Left lung (tissue), 10 donors: ENCODE measurements around the gene NOD1. TPM values are rescaled to one million over a fixed set of nuclear protein-coding genes. Genes with fewer than 3 reads are reported as not detected.

ENCODE experiments used
- ATAC-seq: fragments of 200-7000 bp; cut with Tn5 transposase; one replicate; pipeline ENCODE4 v1.9.1; 2020; ENCODE audit warnings: moderate library complexity
- DNase-seq, 4 donors: peaks; one replicate each; pipeline ENCODE4 v3.0.0-alpha.2; 2013 to 2020
- H3K27ac ChIP-seq, 2 donors: fragments of 200-600 bp; sonication (generic) in 1 of 2; one replicate each; pipeline versions ENCODE4 v1.5.0 to v1.8.0; 2020 to 2021
- H3K27me3 ChIP-seq, 2 donors: fragments of 200-600 bp; sonication (generic) in 1 of 2; one replicate each; pipeline versions ENCODE4 v1.5.0 to v1.8.0; 2020 to 2021
- H3K36me3 ChIP-seq, 2 donors: fragments of 200-600 bp; sonication (generic) in 1 of 2; one replicate each; pipeline versions ENCODE4 v1.5.0 to v1.8.0; 2020 to 2021
- H3K4me1 ChIP-seq, 2 donors: fragments of 200-600 bp; one replicate each; pipeline ENCODE4 v1.8.0; 2021
- H3K4me3 ChIP-seq, 2 donors: fragments of 200-600 bp; sonication (generic) in 1 of 2; one replicate each; pipeline versions ENCODE4 v1.5.0 to v1.8.0; 2020 to 2021; ENCODE audit warnings: mild to moderate bottlenecking in 1 of 2
- H3K9me3 ChIP-seq, 2 donors: fragments of 200-600 bp; sonication (generic) in 1 of 2; one replicate each; pipeline versions ENCODE4 v1.5.0 to v1.8.0; 2020 to 2021
- CTCF ChIP-seq, 2 donors: fragments of 200-600 bp; sonication (generic) in 1 of 2; IDR thresholded peaks; one replicate each; pipeline versions ENCODE4 v1.5.0 to v1.8.0; 2021; ENCODE audit warnings: antibody characterized with exemption in 2 of 2
- intact Hi-C, 2 donors: fragments of 100-400 bp; cut with DNase I; formaldehyde crosslinking; loops; one replicate each; pipeline versions ENCODE4 v1.11.2 to v1.14.2; 2022
- polyA plus RNA-seq, 6 donors: library from polyadenylated mRNA; unstranded; fragments of 120-200 nt; gene quantifications; one replicate each; pipeline ENCODE4 v1.2.1, GENCODE V29; 2013; ENCODE audit not compliant: insufficient read length in 6 of 6
- total RNA-seq, 2 donors: library from RNA; stranded (reverse); fragmentation: NEBNext Ultra II Directional; extraction: Animal tissue kit (Norgen Biotek cat#: 25700); gene quantifications; one replicate each; pipeline ENCODE4 v1.2.1, GENCODE V29; 2021
- donor health status: DM: no; HTN: yes; CAD: no.
- donor health status: DM: no; HTN: no; CAD: no.

Gene NOD1
- total and polyA plus RNA-seq, 8 donors = 18.4 to 27.4 (median 24.9) TPM

GRCh38 chr7:30447466-30447865 lies 31.1 kb downstream of the NOD1 start:
- H3K27ac ChIP-seq = no peak overlapping the region
- no peak overlapping the region for H3K4me3 ChIP-seq
- DNase-seq = peak in 1 of 4 donors; percentile 1
- H3K9me3 ChIP-seq = no peaks in the 10 kb centered on the region
- H3K27me3 ChIP-seq = no peaks in the 10 kb centered on the region
- no peak for TF ChIP-seq CTCF (IDR thresholded peaks at IDR 0.05)
- intact Hi-C loops = no loop called here
- peaks cover 8% of the 10 kb centered on the region in 2 donors for H3K4me1 ChIP-seq
- peaks cover 0 to 62% of the 10 kb centered on the region in 2 donors for H3K36me3 ChIP-seq
- ATAC-seq = no peak

- ATAC-seq = peak; percentile 10
- no peak for TF ChIP-seq CTCF (IDR thresholded peaks at IDR 0.05)
- Histone ChIP-seq H3K9me3 (no peaks in the 10 kb centered on the region), H3K36me3 (peaks cover 0 to 50% of the 10 kb centered on the region in 2 donors), H3K27me3 (no peaks in the 10 kb centered on the region), H3K4me1 (peaks cover 8% of the 10 kb centered on the region in 2 donors), H3K27ac (no peak overlapping the region), H3K4me3 (no peak overlapping the region)
- peak in 1 of 4 donors; percentile 13 for DNase-seq
- intact Hi-C loops = no loop called here
Observed at GRCh38 chr7:30446266-30446665, 32.3 kb downstream of the NOD1 start.

DNA sequence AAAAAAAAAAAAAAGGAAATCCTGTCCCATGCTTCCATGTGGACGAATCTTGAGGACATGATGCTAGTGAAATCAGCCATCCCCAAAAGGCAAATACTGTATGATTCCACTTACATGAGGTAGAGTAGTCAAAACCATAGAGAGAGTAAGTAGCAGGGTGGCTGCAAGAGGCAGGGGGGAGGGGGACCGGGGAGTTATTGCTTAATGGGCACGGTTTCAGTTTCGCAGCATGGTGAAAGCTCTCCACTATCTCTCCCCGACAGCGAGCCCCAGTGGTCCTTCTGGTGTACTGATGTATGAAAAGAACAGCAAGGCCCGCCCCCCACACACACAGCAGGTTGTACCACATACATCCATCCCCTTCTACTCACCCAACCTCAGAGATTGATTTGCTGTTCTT lies 32.8 kb downstream of the NOD1 start:
- Histone ChIP-seq H3K9me3 (no peaks in the 10 kb centered on the region), H3K4me3 (no peak overlapping the region), H3K4me1 (peaks cover 8% of the 10 kb centered on the region in 2 donors), H3K27ac (no peak overlapping the region), H3K27me3 (no peaks in the 10 kb centered on the region), H3K36me3 (peaks cover 0 to 45% of the 10 kb centered on the region in 2 donors)
- peak; percentile 34 to 52 for TF ChIP-seq CTCF (IDR thresholded peaks at IDR 0.05)
- ATAC-seq = peak; percentile 99
- intact Hi-C loops = no loop called here
- DNase-seq = peak; percentile 69 to 91 (median 86)

DNA sequence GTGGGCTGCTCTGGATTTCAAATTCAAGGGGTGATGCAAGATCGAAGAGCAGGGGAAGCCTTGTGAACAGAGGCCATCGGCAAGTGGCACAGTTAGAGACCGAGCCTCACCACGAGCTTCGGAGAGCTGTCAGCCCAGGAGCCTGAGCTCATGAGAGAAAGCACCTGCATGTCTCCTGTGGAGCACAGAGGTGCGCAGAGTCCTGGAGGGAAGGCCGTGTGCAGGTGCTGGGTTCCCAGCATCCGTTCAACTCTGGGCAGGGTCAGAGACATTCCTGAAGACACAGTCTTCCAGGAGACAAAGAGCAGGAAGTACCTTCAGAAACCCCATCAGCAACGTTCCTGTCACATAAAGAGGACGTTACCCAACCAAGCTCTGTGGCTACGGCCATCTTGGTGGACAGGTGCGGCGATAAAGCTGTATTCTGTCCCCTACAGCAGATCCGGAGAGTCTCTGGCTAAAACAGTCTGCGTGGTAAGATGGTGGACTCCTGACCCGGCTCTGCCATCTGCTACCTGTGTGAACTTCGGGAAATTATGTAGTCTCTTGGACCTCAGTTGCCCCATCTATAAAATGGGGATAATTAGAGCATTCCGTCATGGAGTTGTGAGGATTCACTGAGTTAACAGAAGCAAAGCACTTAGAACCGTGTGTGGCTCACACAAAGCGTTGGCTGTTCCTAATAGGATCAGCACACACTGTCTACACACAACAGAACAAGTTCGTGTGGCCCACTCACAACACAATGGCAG lies 40.6 kb downstream of the NOD1 start:
- H3K4me1 ChIP-seq = peaks cover 13 to 43% of the 10 kb centered on the region in 2 donors
- no peak for DNase-seq
- no peaks in the 10 kb centered on the region for H3K27me3 ChIP-seq
- H3K36me3 ChIP-seq = peaks cover 0 to 52% of the 10 kb centered on the region in 2 donors
- H3K27ac ChIP-seq = no peak overlapping the region
- no peak for ATAC-seq
- H3K4me3 ChIP-seq = no peak overlapping the region
- intact Hi-C loops = no loop called here
- TF ChIP-seq CTCF (IDR thresholded peaks at IDR 0.05) = no peak
- H3K9me3 ChIP-seq = no peaks in the 10 kb centered on the region

GRCh38 chr7:30436518-30436917 lies 42.1 kb downstream of the NOD1 start:
- ATAC-seq (no peak), DNase-seq (no peak)
- no peak for TF ChIP-seq CTCF (IDR thresholded peaks at IDR 0.05)
- Histone ChIP-seq H3K9me3 (no peaks in the 10 kb centered on the region), H3K4me3 (no peak overlapping the region), H3K27ac (no peak overlapping the region), H3K36me3 (peaks cover 0 to 60% of the 10 kb centered on the region in 2 donors), H3K4me1 (peaks cover 17 to 57% of the 10 kb centered on the region in 2 donors), H3K27me3 (no peaks in the 10 kb centered on the region)
- intact Hi-C loops = no loop called here
